Islet of Langerhans (tissue), 1 donor: ENCODE data around the gene SLC44A1.

ENCODE experiments used
- FAIRE-seq: peaks from one replicate; lab custom pipeline; 2011; peaks lifted over from hg19 to GRCh38; lab: Jason Lieb, UNC

Gene SLC44A1

GRCh38 chr9:105436783-105437182 lies 192.3 kb downstream of the SLC44A1 start:
- no peak for FAIRE-seq

GRCh38 chr9:105437704-105438103 lies 193.3 kb downstream of the SLC44A1 start:
- FAIRE-seq, result no peak

- FAIRE-seq, result no peak
Observed at GRCh38 chr9:105438141-105438806, 193.8 kb downstream of the SLC44A1 start.

- no peak for FAIRE-seq
Observed at GRCh38 chr9:105439428-105439827, 195.0 kb downstream of the SLC44A1 start.

DNA sequence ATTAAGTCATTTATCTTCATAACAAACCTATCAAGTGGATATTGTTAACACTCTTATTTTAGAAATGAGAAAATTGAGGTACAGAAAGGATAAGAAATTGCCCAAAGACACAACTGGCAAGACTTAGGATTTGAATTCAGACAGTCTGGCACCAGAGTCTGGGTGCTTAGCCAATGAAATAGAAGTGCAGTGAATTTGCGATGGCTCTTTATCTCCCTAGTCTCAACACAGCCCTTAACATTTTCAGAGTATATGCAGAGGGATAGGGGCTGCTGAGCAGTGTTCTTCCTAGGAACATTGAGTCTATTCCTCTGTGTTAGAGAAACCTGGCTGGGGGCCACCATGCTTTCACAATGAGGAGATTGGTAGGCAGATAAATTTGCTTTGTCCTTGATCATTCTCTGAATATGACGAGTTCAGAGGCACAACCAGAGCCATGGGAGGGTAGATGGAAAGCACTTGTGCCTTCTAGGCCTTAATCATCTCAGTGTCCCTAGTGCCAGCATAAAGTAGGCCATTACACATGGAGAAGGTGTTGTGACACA lies 197.2 kb downstream of the SLC44A1 start:
- FAIRE-seq, result no peak

GRCh38 chr9:105443121-105443520 lies 198.7 kb downstream of the SLC44A1 start:
- no peak for FAIRE-seq

GRCh38 chr9:105444130-105444529 lies 199.7 kb downstream of the SLC44A1 start:
- no peak for FAIRE-seq

- FAIRE-seq, result no peak
Observed at GRCh38 chr9:105445203-105445881, 200.9 kb downstream of the SLC44A1 start.

DNA sequence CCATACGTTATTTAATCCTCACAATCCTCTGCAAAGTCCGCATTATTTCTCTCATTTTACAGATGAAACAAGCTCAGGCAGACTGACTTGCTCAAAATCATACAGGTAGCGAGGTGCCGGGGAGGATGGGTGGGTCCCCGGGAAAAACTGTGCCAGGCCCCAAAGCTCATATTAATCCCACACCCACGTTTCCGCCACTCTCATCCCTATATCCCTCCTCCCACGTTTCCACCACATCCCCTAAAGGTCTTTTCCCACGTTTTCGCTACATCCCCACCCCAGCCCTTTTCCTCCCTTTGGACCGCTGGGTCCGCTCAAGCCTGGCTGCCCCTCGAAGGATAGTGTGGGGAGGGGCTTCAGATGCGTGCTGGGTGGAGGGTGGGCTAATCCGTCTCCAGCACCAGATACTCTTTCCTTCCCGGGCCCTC lies 202.9 kb downstream of the SLC44A1 start:
- no peak for FAIRE-seq

- no peak for FAIRE-seq
Observed at GRCh38 chr9:105447814-105448812, 203.7 kb downstream of the SLC44A1 start, which contains the start of gene FSD1L. FSD1L (plus strand) TSS chr9:105448034; CDS start chr9:105448221, 187 bp downstream.

DNA sequence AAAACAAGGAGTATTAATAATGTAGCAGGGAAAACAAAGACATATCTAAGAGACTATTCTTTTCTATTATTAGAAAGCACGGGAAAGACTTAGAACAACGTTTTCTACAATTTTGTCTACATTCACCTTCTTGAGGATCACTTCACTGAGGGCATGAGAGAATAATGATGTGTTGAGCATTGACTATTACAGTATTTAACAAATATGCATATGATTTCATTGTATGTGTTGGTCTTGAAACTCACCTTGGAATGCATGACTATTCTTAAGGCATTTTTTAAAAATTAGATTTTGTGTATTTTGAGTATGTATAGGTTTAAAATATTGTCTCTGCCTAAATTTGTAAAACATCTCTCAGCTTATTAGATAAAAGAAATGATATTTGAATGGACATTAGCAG lies 204.6 kb downstream of the SLC44A1 start:
- FAIRE-seq, result no peak

DNA sequence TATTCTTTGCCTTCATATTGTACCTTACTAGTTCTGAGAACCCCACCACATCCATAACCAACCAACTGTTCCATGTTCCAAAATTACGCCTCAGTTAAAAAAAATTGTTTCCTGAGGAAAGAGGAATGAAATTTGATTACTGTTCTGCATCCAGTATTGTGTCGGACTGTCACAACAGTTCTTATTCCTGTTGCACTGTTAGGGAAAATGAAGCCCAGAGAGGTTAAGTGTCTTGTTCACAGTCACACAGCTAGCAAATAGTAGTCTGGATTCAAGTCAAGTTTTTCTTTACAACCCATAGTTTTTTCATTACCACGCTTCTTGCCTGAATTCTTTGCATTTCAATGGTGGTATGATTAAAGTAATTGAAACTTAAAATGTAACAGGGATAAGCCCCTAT lies 207.7 kb downstream of the SLC44A1 start:
- no peak for FAIRE-seq

DNA sequence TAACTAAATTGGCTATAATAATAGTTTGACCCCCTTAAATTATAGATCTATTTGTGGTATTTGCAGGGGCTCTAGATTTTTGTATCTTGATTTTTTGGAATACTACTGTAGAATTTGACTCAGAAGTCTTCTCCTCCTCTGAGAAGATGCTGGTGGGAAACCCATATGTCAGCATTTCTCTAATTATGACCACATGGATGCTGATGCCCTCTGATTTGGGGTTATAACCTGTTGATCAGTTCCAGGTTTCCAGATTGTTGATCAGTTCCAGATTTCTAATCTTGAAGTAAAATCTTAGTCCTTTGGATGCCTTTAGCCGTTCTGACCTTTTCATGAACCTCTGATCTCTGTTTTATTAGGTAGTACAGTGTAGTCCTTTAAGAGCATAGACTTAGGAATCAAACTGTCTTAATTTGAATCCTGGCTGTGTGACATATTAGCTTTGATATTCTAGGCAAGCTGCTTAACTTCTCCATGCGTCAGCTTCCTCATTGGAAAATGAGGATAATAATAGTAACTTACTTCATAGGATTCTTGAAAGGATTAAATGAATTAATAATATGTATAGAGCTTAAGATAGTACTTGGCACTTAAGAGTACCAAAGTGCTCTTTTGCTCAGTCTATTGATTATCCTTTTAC lies 211.5 kb downstream of the SLC44A1 start:
- FAIRE-seq, result no peak

DNA sequence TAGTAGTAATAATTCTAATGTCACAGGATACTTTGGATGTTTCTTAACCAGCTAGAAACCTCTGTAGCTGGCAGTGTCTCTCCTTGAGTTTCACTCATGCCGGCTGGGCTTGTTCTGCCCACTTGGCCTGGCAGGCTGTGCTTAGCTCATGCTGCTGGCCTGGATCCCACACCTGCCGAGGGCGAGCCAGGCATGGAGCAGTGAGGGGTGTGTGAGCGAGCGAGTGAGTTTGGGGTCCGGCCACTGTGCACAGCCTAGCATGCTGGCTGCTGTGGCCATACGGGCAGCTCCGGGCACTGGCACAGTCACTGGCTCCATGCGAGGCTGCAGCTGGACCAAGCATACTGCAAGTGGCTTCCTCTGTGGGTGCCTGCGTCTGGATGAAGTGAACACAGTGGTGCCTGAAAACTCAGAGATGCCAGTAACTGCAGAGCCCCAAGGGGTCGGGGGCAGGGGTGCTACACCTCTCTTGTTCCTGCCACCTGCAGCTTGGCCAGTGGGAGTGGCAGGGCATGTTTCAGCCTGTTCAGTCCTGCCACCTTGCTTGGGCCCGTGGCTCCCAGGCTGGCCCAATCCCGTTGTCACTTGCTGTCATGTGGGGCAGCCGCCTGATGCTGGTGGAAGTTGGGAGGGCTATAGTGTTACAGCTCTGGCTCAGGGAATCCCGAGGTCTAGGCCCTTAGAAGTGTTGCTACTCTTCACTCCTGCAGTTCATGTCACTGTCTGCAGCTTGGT lies 213.3 kb downstream of the SLC44A1 start:
- FAIRE-seq, result no peak

DNA sequence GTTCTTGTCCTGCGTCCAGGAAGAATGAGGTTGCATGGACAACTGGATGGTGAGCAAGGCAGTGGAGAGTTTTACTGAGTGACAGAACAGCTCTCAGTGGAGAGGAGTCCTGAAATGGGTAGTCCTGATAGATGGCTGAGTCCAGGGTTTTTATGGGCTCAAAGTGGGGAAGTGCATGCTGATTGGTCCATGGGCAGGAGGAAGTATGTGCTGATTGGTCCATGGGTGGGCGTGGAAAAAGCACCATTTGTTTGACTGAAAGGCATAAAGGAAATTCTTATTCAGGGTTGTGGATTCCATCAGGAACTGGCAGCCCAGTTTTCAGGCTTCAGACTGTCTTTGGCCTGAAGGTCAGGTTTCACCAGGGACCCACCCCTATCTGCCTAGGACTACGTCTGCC lies 214.0 kb downstream of the SLC44A1 start:
- FAIRE-seq, result no peak

DNA sequence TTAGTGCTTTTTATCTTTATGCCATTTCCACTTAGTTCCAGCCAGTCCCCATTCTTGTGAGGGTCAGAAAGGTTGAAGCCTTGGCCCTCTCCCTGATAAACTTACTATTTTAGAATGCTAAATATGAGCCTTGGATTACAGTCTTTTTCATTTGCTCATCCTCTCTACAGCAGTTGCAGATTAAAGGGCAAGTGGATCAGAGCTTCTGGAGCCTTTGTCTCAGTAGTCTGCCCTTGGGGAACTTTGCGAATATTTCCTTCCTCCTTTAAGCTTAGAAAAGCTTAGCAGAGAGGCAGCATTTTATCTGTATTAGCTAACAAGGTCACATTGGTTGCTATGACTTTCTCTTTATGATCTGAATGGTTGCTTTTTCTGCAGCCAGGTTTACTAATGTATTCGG lies 214.9 kb downstream of the SLC44A1 start:
- no peak for FAIRE-seq

DNA sequence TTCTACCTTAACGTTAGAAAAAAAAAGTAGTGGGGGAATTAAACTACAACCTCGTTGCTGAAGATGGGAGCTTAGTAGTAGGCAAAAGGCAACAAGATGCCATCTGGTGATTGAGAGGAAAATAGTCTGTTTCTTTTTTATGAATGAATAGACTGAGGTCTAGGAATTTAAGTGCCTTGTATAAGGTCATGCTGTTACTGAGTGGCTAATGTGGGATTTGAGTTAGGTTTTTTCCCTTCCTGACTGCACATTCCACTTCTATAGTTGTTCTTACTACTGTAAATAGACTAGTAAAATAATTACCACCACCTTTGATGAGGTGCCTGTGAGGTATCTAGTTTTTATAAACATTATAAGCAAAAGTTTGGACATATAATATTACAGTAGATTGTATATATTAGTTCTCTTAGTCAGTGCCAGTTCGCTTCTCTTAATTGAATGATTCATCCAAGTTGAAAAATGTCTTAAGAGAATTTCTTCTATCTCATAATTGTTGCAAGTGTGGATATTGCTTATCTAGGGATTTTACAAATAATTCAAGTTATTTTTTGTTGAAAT lies 222.5 kb downstream of the SLC44A1 start:
- FAIRE-seq, result no peak

- FAIRE-seq, result no peak
Observed at GRCh38 chr9:105468875-105469274, 224.4 kb downstream of the SLC44A1 start.

DNA sequence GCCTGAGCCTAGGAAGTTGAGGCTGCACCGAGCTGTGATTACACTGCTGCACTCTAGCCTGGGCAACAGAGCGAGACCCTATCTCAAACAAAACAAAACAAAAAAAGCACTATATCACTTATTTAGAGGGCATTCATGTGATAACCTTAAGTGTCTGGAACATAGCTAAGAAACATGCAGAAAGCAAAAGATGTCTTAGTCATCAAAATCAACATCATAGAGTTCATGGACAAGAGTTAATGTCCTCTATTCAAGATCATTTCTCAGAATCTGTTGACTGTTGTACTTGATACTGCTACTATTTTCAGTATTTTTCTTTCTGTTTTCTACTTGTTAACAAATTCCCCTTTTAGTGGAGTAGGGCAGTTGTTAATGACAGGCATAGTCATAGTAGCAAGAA lies 228.8 kb downstream of the SLC44A1 start:
- no peak for FAIRE-seq

DNA sequence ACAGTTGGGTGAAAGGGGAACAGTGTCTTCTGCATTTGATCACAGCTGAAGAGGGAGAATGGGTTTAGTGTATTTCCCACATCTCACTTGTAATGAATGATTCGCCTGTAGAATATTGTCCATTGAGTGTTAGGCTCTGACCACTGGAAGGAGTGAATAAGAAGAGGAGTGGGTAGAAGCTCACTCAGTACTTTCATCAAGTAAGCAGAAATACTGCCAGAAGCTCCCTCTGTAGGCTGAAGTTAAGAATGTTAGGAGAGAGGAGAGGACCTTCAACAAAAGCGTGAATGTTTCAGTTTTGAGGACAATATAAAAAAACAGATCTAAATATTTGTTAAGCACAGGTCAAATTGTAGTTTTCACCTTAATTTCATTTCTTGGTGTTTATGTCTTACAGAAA lies 230.9 kb downstream of the SLC44A1 start:
- no peak for FAIRE-seq

- no peak for FAIRE-seq
Observed at GRCh38 chr9:105479846-105480245, 235.4 kb downstream of the SLC44A1 start.
